K562 (cell line): Measurements from ENCODE around the gene CLEC18C. TPM values are rescaled to one million over a fixed set of nuclear protein-coding genes. Genes with fewer than 3 reads are reported as not detected.
"Not testable (repeated sequence)": the region's sequence is repeated elsewhere in the genome, so short reads cannot be mapped to it uniquely, and the experiment has no call there.

Experiments
- ATAC-seq: fragments of 200-7000 bp; cut with Tn5 transposase; 3 replicates; pipeline ENCODE4 v1.9.1; 2020; ENCODE audit warnings: moderate library complexity
- BruUV-seq: library from RNA; stranded (reverse); fragments of 400-500 nt; replicated peaks from 2 replicates; lab custom pipeline; 2021; lab: Mats Ljungman, UMichigan
- CTCF ChIA-PET: fragments of 300-600 bp; formaldehyde crosslinking; extraction: SDS; loops from one replicate; lab custom pipeline; 2021; ENCODE audit warnings: low intra/inter-chr PET ratio; lab: Yijun Ruan, JAX
- POLR2A ChIA-PET: fragments of 300-600, 350-650 bp; sonication (Branson Sonifier 250); formaldehyde crosslinking; extraction: SDS; loops from one replicate; lab custom pipeline; 2021; ENCODE audit warnings: antibody characterized with exemption, inconsistent platforms; lab: Yijun Ruan, JAX
- DNase-seq, 4 experiments: peaks; one replicate each; pipeline versions ENCODE4 v3.0.0 to v3.0.0-alpha.2; 2011 to 2018; ENCODE audit warnings: low spot score in 3 of 4, mixed read lengths in 3 of 4; ENCODE audit errors: extremely low read depth in 1 of 4
- FAIRE-seq: peaks from 2 replicates; lab custom pipeline; 2011; peaks lifted over from hg19 to GRCh38; lab: Jason Lieb, UNC
- H2AFZ ChIP-seq: 2 replicates; pipeline ENCODE4 v1.6.0; 2011; ENCODE audit warnings: low read depth, low read length, control low read depth, inconsistent platforms
- H3K27ac ChIP-seq: fragments of 200-600 bp; 3 replicates; pipeline ENCODE4 v1.8.0; 2011; ENCODE audit warnings: low read depth, mild to moderate bottlenecking, control low read depth, inconsistent platforms, low read length, moderate library complexity, mixed read lengths; ENCODE audit errors: extremely low read depth
- H3K27me3 ChIP-seq, 2 experiments: fragments of 300-600 bp in 1 of 2; 2 replicates in 1 of 2; 3 replicates in 1 of 2; pipeline versions ENCODE4 v1.6.0 to v1.8.0; 2011; ENCODE audit warnings: inconsistent platforms in 2 of 2, low read length in 2 of 2, mild to moderate bottlenecking in 1 of 2, mixed read lengths in 1 of 2, moderate library complexity in 1 of 2; ENCODE audit not compliant: control insufficient read depth in 2 of 2, insufficient read depth in 2 of 2
- H3K36me3 ChIP-seq: fragments of 300-600 bp; 3 replicates; pipeline ENCODE4 v1.8.0; 2011; ENCODE audit warnings: mild to moderate bottlenecking, low read length, inconsistent platforms; ENCODE audit not compliant: control insufficient read depth, insufficient read depth
- H3K4me1 ChIP-seq, 2 experiments: fragments of 200-600 bp in 1 of 2; replicated peaks in 1 of 2; 2 replicates in 1 of 2; 3 replicates in 1 of 2; pipeline versions ENCODE4 v1.5.1 to v1.8.0; 2011; ENCODE audit warnings: inconsistent platforms in 2 of 2, low read length in 2 of 2, mild to moderate bottlenecking in 1 of 2, mixed read lengths in 1 of 2, moderate library complexity in 1 of 2; ENCODE audit not compliant: control insufficient read depth in 2 of 2, insufficient read depth in 2 of 2
- H3K4me2 ChIP-seq: 2 replicates; pipeline ENCODE4 v1.6.1; 2011; ENCODE audit warnings: low read length, control low read depth, inconsistent platforms, mixed read lengths; ENCODE audit not compliant: insufficient read depth
- H3K4me3 ChIP-seq: fragments of 200-600 bp; sonication (generic), shearing (Covaris generic); 2 replicates; pipeline ENCODE4 v1.5.1; 2016; ENCODE audit warnings: control low read depth, inconsistent platforms
- H3K79me2 ChIP-seq: fragments of 200-600 bp; 3 replicates; pipeline ENCODE4 v1.8.0; 2011; ENCODE audit warnings: low read length, inconsistent platforms; ENCODE audit not compliant: control insufficient read depth, insufficient read depth
- H3K9ac ChIP-seq, 2 experiments: 2 replicates each; pipeline versions ENCODE4 v1.6.0 to v1.6.1; 2011; ENCODE audit warnings: low read depth in 2 of 2, low read length in 2 of 2, control low read depth in 1 of 2, inconsistent platforms in 1 of 2, mild to moderate bottlenecking in 1 of 2, mixed read lengths in 1 of 2; ENCODE audit not compliant: insufficient read depth in 1 of 2
- H3K9me1 ChIP-seq: one replicate; pipeline ENCODE4 v1.6.0; 2011; ENCODE audit warnings: inconsistent platforms, mild to moderate bottlenecking, low read length, moderate library complexity; ENCODE audit not compliant: control insufficient read depth, insufficient read depth
- H3K9me3 ChIP-seq: replicated peaks from 2 replicates; pipeline ENCODE4 v1.5.1; 2011; ENCODE audit warnings: low read depth, low read length, inconsistent platforms; ENCODE audit not compliant: control insufficient read depth, insufficient read depth
- H4K20me1 ChIP-seq: replicated peaks from 2 replicates; pipeline ENCODE4 v1.6.1; 2011; ENCODE audit warnings: low read length, inconsistent platforms, mixed read lengths; ENCODE audit not compliant: control insufficient read depth, insufficient read depth
- RAD21 ChIP-seq, 2 experiments: fragments of 250-450 bp in 1 of 2; fragments of 450-650 bp in 1 of 2; sonication (Bioruptor Pico) in 1 of 2; formaldehyde crosslinking in 1 of 2; IDR thresholded peaks in 1 of 2; conservative IDR thresholded peaks in 1 of 2; 2 replicates each; pipeline versions ENCODE4 v1.4.0 to v1.8.0; 2020 to 2022; ENCODE audit warnings: mild to moderate bottlenecking in 2 of 2, moderate library complexity in 1 of 2
- WGBS: fragments of 100-300 bp; shearing (Covaris generic); methylation state at CpG from one replicate; pipeline ENCODE4 v1.1.6; 2016; ENCODE audit warnings: low coverage, mixed read lengths; ENCODE audit not compliant: insufficient coverage; ENCODE audit errors: missing lambda C conversion rate; 5-methylcytosine and 5-hydroxymethylcytosine counted together
- in situ Hi-C: fragments of 300-500 bp; cut with MboI; formaldehyde crosslinking; loops from 4 replicates; pipeline ENCODE4 v1.15.0; 2018; ENCODE audit warnings: inconsistent platforms, mixed read lengths
- intact Hi-C: fragments of 100-400 bp; cut with micrococcal nuclease; formaldehyde crosslinking; loops from 2 replicates; pipeline ENCODE4 v1.14.2; 2022
- polyA plus RNA-seq, 8 experiments: library from polyadenylated mRNA; depleted of rRNA in 4 of 8; stranded (reverse) in 5 of 8; unstranded in 3 of 8; fragments of >200 nt; fragmentation: Nextera tagmentation in 2 of 8; fragmentation: Illumina TruSeq in 1 of 8; extraction: Ambion mirVana in 2 of 8; extraction: Trizol in 1 of 8; gene quantifications; 2 replicates each; pipeline versions ENCODE4 v1.2.1 to v1.2.3, GENCODE V29; 2011 to 2014; ENCODE audit warnings: inconsistent platforms in 1 of 8, missing spikeins in 1 of 8
- total RNA-seq, 7 experiments: library from RNA; depleted of rRNA in 6 of 7; stranded (reverse); fragments of >200 nt in 6 of 7; fragmentation: Illumina TruSeq in 2 of 7; extraction: Trizol in 2 of 7; gene quantifications; 2 replicates each; pipeline versions ENCODE4 v1.2.1 to v1.2.3, GENCODE V29; 2011 to 2021; ENCODE audit warnings: low replicate concordance in 1 of 7

The CLEC18C gene
- total and polyA plus RNA-seq, 9 of the 15 experiments (the other 6 are each of a cell fraction or from before 2014, with no cell fraction given) = 0.06 to 1.0 (median 0.54) TPM; not detected in 2

DNA sequence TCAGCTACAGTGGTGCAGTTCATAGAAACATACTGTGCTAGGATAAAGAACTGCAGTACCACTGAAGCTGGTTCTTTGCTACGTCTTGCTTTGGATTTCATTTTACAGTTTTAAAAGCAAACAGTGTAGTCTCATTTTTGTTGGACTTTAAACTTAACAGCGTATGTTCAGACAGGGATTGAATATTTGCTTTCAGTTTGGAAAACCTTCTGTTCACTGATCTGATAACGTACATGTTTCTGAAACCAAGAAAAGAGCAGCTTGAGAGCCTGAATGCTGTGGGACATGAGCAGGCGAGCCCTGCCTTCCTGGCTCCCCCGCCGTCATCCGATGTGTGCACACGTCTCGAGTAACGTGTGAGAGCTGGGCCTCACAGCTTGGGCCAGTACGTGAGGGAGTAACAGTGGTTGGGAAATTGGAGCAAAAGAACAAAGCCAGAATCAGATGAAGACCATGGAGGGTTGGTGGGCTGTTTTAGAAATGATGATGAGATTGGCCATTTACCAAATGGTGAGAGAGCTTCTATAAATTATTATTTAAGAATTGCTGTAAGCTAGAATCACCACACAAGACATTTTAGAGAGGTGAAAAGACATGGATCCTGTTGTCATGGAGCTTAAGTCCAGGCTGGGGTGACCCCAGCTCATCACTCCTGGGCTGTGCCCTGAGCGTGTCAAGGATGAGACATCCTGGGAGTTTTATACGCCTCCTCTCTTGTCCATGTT, 20.8 kb upstream of the CLEC18C start:
- Histone ChIP-seq H3K9me1 (no peaks in the 10 kb centered on the region), H3K4me1 (peaks cover 0 to 3% of the 10 kb centered on the region in 2 experiments; a peak in 1 of 5 replicates), H3K9me3 (no peaks in the 10 kb centered on the region), H3K27me3 (no peaks in the 10 kb centered on the region), H4K20me1 (peaks cover 1% of the 10 kb centered on the region; the same call in 1 of the 2 replicates), H3K79me2 (no peaks in the 10 kb centered on the region), H3K36me3 (peaks cover 87% of the 10 kb centered on the region), H2AFZ (no peak overlapping the region), H3K27ac (no peak overlapping the region), H3K4me2 (no peak overlapping the region), H3K9ac (no peak overlapping the region), H3K4me3 (no peak overlapping the region)
- 94% methylated on average over 13 of the region's 13 CpGs for WGBS
- CTCF ChIA-PET = no interaction called here
- FAIRE-seq (no peak), ATAC-seq (no peak), DNase-seq (peak in 3 of 4 experiments; percentile 9 to 23 (median 19))
- BruUV-seq = no TSS peak
- intact Hi-C loops (no loop called here), in situ Hi-C loops (no loop called here)
- no peak for TF ChIP-seq RAD21 (CRISPR knock-in tag; conservative IDR thresholded peaks at IDR 0.05 in 1 of 2, IDR thresholded peaks at IDR 0.05 in 1 of 2)
- POLR2A ChIA-PET = no interaction called here

GRCh38 chr16:70154736-70155135, 18.9 kb upstream of the CLEC18C start:
- intact Hi-C loops, H3K9me1 ChIP-seq, in situ Hi-C loops, CTCF ChIA-PET, H3K79me2 ChIP-seq, H3K9ac ChIP-seq, H4K20me1 ChIP-seq, FAIRE-seq, H3K4me3 ChIP-seq, ATAC-seq, POLR2A ChIA-PET, H3K27ac ChIP-seq, H3K27me3 ChIP-seq, BruUV-seq, H3K4me1 ChIP-seq, H3K4me2 ChIP-seq, H2AFZ ChIP-seq, H3K9me3 ChIP-seq, DNase-seq: not testable (repeated sequence)
- H3K36me3 ChIP-seq = peaks cover 91% of the 10 kb centered on the region
- WGBS = 87% methylated on average over 10 of the region's 10 CpGs
